Measurements from ENCODE around the gene ZNF318. TPM values are rescaled to one million over a fixed set of nuclear protein-coding genes. Genes with fewer than 3 reads are reported as not detected.

ZNF318 gene
- total RNA-seq, 1 experiment from 2014 or later = 17.1 TPM

DNA sequence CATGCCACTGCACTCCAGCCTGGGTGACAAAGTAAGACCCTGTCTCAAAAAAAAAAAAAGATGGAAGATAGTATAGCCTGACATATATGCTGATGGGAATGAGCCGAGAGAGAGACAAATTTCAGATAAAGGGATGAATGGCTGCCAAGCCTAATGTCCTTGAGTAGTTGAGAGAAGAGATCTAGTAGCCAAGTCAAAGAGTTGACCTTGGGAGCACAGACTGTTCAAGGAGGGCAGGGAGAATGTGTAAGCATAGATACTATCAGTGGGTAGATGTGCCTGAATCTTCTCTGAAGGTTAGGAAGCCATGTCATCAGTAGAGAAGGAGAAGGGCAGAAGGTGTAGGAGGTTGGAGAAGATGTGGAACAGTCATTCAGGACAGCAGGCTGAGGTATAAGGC lies 37.8 kb upstream of the ZNF318 start:
- peaks cover 13% of the 10 kb centered on the region; the same call in 1 of the 2 replicates for H3F3A ChIP-seq (ENCODE audit: insufficient read depth, low read depth)
- ChIA-PET CTCF (no interaction called here), POLR2A (ENCODE audit: unreplicated experiment) (no interaction called here)
- no peak overlapping the region for H3K27ac ChIP-seq
- H3K4me2 ChIP-seq = no peak overlapping the region
- no peaks in the 10 kb centered on the region for H4K20me1 ChIP-seq (ENCODE audit: insufficient read depth)
- H3K4me3 ChIP-seq = no peak overlapping the region
- no peak overlapping the region for H2AFZ ChIP-seq
- H3K27me3 ChIP-seq (ENCODE audit: insufficient read depth, low read depth) = no peaks in the 10 kb centered on the region
- no peak for DNase-seq
- intact Hi-C loops (cut with micrococcal nuclease; ENCODE audit: unreplicated experiment) = no loop called here
- TF ChIP-seq EZH2 (IDR thresholded peaks at IDR 0.05; ENCODE audit: low read depth) = no peak
- TF ChIP-seq, protein P1, sequence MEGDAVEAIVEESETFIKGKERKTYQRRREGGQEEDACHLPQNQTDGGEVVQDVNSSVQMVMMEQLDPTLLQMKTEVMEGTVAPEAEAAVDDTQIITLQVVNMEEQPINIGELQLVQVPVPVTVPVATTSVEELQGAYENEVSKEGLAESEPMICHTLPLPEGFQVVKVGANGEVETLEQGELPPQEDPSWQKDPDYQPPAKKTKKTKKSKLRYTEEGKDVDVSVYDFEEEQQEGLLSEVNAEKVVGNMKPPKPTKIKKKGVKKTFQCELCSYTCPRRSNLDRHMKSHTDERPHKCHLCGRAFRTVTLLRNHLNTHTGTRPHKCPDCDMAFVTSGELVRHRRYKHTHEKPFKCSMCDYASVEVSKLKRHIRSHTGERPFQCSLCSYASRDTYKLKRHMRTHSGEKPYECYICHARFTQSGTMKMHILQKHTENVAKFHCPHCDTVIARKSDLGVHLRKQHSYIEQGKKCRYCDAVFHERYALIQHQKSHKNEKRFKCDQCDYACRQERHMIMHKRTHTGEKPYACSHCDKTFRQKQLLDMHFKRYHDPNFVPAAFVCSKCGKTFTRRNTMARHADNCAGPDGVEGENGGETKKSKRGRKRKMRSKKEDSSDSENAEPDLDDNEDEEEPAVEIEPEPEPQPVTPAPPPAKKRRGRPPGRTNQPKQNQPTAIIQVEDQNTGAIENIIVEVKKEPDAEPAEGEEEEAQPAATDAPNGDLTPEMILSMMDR (conservative IDR thresholded peaks at IDR 0.05) = no peak
- no peaks in the 10 kb centered on the region for H3K79me2 ChIP-seq (ENCODE audit: low read depth)
- no peaks in the 10 kb centered on the region for H3K36me3 ChIP-seq (ENCODE audit: low read depth)
- 0 out of 2 replicates have a peak, but pooled peaks cover 4% of the 10 kb centered on the region for H3K9me3 ChIP-seq (ENCODE audit: insufficient read depth, low read depth)
- BruUV-seq (replicated peaks) = no TSS peak
- no peaks in the 10 kb centered on the region for H3K9me2 ChIP-seq (ENCODE audit: insufficient read depth)
- peaks cover 12% of the 10 kb centered on the region for H3K4me1 ChIP-seq (replicated peaks; ENCODE audit: insufficient read depth)

DNA sequence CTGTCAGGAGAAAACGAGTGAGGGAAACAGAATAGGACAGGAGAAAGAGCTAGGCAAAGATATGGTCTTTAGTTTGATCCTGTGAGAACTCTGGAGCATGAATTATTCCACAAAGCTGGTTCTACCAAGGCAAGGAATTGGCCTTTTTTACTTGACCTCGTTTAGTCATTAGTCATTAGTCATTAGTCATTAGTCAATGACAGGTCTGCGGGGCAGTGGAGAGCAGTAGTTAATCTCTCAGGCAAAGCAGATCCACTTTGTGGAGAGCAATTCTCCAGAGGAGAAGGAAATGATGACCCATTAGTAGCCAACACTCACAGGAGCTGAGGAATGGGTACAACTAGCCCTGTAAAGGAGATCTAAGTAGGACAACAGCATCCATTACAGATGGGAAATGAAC lies 35.9 kb upstream of the ZNF318 start:
- CTCF ChIA-PET = no interaction called here

DNA sequence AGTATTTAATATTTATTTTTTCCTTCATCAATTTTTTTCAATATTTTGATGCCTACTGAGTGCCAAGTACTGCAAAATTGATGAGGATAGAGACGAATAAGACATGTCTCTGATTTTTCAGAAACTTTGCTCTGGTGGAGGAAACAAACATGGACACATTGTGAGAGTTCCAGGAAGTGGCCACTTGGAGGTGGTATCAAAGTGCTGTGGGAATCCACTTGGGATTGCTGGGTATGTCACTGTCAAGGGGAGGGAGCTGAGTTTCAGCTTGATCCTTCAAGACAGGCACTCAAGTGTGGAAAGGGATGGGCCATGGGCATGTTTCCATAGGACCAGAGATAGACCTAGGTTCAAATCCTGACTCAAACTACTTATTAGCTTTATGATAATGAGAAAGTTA lies 33.4 kb upstream of the ZNF318 start:
- BruUV-seq (replicated peaks) = no TSS peak
- CTCF ChIA-PET = interaction anchor here (0.7 kb wide), 1 partner anchor 12 kb away, joined by 3 read pairs; no protein-coding TSS in a partner anchor
- no peak for TF ChIP-seq EZH2 (IDR thresholded peaks at IDR 0.05; ENCODE audit: low read depth)
- TF ChIP-seq, protein P1 (conservative IDR thresholded peaks at IDR 0.05) = no peak
- Histone ChIP-seq H4K20me1 (ENCODE audit: insufficient read depth) (no peaks in the 10 kb centered on the region), H3K36me3 (ENCODE audit: low read depth) (no peaks in the 10 kb centered on the region), H2AFZ (no peak overlapping the region), H3F3A (ENCODE audit: insufficient read depth, low read depth) (peaks cover 13% of the 10 kb centered on the region; the same call in 1 of the 2 replicates), H3K27ac (no peak overlapping the region), H3K9me2 (ENCODE audit: insufficient read depth) (no peaks in the 10 kb centered on the region), H3K4me2 (no peak overlapping the region), H3K27me3 (ENCODE audit: insufficient read depth, low read depth) (no peaks in the 10 kb centered on the region), H3K4me1 (replicated peaks; ENCODE audit: insufficient read depth) (peaks cover 28% of the 10 kb centered on the region), H3K79me2 (ENCODE audit: low read depth) (no peaks in the 10 kb centered on the region), H3K4me3 (no peak overlapping the region), H3K9me3 (ENCODE audit: insufficient read depth, low read depth) (peaks cover 4% of the 10 kb centered on the region; the same call in 1 of the 2 replicates)
- POLR2A ChIA-PET (ENCODE audit: unreplicated experiment) = no interaction called here
- intact Hi-C loops (cut with micrococcal nuclease; ENCODE audit: unreplicated experiment) = no loop called here
- DNase-seq = no peak

More for the DNA sequence above, 35.9 kb upstream of the ZNF318 start:
- H3K4me3 ChIP-seq = no peak overlapping the region
- peaks cover 4% of the 10 kb centered on the region; the same call in 1 of the 2 replicates for H3K9me3 ChIP-seq (ENCODE audit: insufficient read depth, low read depth)
- no peaks in the 10 kb centered on the region for H4K20me1 ChIP-seq (ENCODE audit: insufficient read depth)
- POLR2A ChIA-PET (ENCODE audit: unreplicated experiment) = no interaction called here
- H2AFZ ChIP-seq = no peak overlapping the region
- H3K27me3 ChIP-seq (ENCODE audit: insufficient read depth, low read depth) = no peaks in the 10 kb centered on the region
- no peaks in the 10 kb centered on the region for H3K79me2 ChIP-seq (ENCODE audit: low read depth)
- H3K27ac ChIP-seq = no peak overlapping the region
- peaks cover 14% of the 10 kb centered on the region for H3K4me1 ChIP-seq (replicated peaks; ENCODE audit: insufficient read depth)
- intact Hi-C loops (cut with micrococcal nuclease; ENCODE audit: unreplicated experiment) = no loop called here
- H3F3A ChIP-seq (ENCODE audit: insufficient read depth, low read depth) = peaks cover 13% of the 10 kb centered on the region; the same call in 1 of the 2 replicates
- BruUV-seq (replicated peaks) = no TSS peak
- peak in 1 of 2 experiments; percentile 68 for DNase-seq
- H3K4me2 ChIP-seq = peak overlapping the region; percentile 41
- no peaks in the 10 kb centered on the region for H3K9me2 ChIP-seq (ENCODE audit: insufficient read depth)
- H3K36me3 ChIP-seq (ENCODE audit: low read depth) = no peaks in the 10 kb centered on the region
- TF ChIP-seq, protein P1 (conservative IDR thresholded peaks at IDR 0.05) = no peak
- no peak for TF ChIP-seq EZH2 (IDR thresholded peaks at IDR 0.05; ENCODE audit: low read depth)

Measured in PC-9 (cell line).